Measurements from ENCODE around the gene ANKRD63. TPM values are rescaled to one million over a fixed set of nuclear protein-coding genes. Genes with fewer than 3 reads are reported as not detected.

ANKRD63 gene, protein sequence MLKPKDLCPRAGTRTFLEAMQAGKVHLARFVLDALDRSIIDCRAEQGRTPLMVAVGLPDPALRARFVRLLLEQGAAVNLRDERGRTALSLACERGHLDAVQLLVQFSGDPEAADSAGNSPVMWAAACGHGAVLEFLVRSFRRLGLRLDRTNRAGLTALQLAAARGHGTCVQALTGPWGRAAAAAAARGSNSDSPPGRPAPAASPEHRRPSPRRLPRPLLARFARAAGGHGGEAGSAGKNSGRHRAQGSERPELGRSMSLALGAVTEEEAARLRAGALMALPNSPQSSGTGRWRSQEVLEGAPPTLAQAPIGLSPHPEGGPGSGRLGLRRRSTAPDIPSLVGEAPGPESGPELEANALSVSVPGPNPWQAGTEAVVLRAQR
- not detected for total RNA-seq

DNA sequence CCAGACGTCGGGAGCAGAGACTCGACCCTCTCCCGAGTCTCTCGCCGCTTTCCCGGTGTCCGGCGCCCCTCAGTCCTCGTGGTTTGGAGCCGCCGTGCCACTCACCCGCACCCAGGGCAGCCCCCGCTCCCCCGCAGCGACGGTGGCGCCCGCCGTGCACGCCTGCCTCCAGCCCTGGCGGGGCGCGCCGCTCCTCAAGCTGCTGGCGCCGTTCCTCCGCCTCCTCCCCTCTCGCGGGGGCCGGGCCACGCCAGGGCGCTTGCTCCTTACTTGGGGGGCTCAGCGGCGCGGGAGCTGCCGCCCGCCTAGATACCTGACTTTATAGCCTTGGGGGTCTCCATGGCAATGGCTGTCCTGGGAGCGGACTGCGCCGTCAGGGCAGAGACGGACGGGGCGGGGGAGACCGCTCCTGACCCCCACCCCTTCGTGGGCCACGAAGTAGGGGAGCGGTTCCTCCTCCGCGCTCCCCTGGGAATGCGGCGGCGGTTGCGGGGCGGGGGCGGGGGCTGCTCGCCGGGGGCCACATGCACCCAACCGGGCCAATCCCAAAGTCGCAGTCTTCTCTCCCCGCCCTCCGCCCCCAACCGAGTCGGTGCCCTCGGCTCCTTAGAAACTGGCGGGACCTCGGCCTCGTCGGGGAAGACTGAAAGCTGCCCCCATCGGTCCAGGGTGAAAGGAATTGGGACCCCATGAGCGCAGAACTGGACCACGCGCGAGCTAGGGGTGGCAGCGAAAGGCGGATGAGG lies at the start of gene ANKRD63:
TSS of gene ANKRD63 (minus strand) at position 196 of the 746 bp plus-strand sequence. CDS start 478 bp downstream, outside the sequence.
- no peak for DNase-seq (ENCODE audit: low spot score in 2 of 2)
- peak within 1 kb of the TSS; percentile 12 for H3K4me3 ChIP-seq (ENCODE audit: low read depth, poor library complexity, severe bottlenecking)
- 4 to 10% methylated on average over 24 to 31 of the region's 76 CpGs for WGBS, 2 donors
- TF ChIP-seq POLR2A (IDR thresholded peaks at IDR 0.05), result no peak
- TF ChIP-seq, protein P1, sequence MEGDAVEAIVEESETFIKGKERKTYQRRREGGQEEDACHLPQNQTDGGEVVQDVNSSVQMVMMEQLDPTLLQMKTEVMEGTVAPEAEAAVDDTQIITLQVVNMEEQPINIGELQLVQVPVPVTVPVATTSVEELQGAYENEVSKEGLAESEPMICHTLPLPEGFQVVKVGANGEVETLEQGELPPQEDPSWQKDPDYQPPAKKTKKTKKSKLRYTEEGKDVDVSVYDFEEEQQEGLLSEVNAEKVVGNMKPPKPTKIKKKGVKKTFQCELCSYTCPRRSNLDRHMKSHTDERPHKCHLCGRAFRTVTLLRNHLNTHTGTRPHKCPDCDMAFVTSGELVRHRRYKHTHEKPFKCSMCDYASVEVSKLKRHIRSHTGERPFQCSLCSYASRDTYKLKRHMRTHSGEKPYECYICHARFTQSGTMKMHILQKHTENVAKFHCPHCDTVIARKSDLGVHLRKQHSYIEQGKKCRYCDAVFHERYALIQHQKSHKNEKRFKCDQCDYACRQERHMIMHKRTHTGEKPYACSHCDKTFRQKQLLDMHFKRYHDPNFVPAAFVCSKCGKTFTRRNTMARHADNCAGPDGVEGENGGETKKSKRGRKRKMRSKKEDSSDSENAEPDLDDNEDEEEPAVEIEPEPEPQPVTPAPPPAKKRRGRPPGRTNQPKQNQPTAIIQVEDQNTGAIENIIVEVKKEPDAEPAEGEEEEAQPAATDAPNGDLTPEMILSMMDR (IDR thresholded peaks at IDR 0.05), result no peak
- intact Hi-C loops (cut with DNase I; ENCODE audit: low total_unique reads), result loop anchor here (5.0 to 10.0 kb wide), 2 partner anchors 82 to 139 kb away; no protein-coding TSS in a partner anchor

DNA sequence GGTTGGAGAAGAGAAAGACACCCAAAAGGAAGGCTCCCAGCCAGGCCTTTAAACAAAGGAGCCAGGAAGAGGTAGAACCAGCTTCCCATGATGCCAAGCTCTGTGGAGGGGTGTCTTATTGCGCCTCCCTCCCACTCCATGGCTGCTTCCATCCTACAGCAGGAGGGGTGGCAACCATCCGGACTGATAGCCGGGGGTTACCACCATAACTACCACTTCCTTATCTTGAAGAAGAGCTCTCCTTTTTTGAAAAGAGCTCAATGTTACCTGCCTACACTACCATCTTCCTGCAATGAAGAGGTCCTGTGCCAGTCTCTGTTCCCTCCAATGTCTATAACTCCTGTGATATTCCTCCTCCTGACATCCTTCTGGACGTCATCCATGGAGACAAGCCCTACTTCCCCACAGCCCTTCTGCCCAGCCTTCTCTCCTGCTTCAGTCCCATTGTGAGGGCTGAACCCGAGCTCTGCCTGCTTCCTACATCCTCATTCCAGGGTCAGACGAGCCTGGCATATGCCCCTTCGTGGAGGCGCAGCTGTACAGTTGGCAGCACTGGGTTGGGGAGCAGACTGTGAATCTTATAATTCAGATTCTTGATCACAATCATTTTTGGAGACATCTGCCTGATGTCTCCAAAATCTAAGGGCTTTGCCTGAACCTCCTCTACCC lies 49.4 kb upstream of the ANKRD63 start:
- intact Hi-C loops (cut with DNase I; ENCODE audit: low total_unique reads), result no loop called here
- no peak for DNase-seq (ENCODE audit: low spot score in 2 of 2)
- no peak overlapping the region for H3K4me3 ChIP-seq (ENCODE audit: low read depth, poor library complexity, severe bottlenecking)
- TF ChIP-seq, protein P1 (IDR thresholded peaks at IDR 0.05), result no peak
- no peak for TF ChIP-seq POLR2A (IDR thresholded peaks at IDR 0.05)
- 68 to 70% methylated on average over 8 of the region's 8 CpGs for WGBS, 2 donors

DNA sequence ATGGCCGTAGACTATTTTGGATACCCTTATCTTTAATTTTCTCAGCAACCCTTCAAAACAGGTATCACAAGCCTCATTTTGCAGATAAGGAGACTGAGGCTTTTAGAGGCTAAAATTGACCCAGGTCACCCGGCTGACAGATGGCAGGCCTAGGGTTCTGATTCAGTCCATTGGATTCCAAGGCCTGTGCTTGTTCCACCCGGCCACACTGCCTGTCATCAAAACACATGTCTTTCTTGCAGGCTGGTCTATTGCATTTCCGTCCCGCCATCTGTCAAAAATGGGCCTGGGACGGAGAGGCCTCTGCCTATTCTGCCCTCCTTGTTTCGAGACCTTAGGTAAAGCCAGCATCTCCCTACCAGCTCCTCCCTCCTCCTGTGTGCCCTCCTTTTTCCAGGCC lies 48.8 kb upstream of the ANKRD63 start:
- WGBS, 2 donors, result 91 to 92% methylated on average over 7 of the region's 7 CpGs
- H3K4me3 ChIP-seq (ENCODE audit: low read depth, poor library complexity, severe bottlenecking), result no peak overlapping the region
- intact Hi-C loops (cut with DNase I; ENCODE audit: low total_unique reads), result no loop called here
- TF ChIP-seq, protein P1 (IDR thresholded peaks at IDR 0.05), result no peak
- TF ChIP-seq POLR2A (IDR thresholded peaks at IDR 0.05), result no peak
- DNase-seq (ENCODE audit: low spot score in 2 of 2), result no peak

DNA sequence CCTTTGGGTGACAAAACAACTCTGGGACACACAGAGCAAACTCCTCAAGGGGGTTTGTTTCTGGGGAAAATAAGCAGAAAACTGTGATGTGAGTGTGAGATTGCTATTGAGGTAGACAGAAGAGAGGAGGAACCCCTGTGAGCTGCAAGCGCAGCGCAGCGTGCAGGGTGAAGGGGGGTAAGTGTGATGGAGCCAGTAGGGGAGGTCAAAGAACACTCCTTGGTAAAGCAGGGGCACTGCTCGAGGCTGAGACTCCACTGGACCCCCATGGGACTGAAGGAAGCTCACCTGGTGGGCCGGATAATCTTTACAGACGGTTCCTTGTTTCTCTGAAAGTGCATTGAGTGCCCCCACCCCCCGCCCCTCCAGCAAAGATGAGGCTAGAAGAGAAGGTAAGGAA lies 48.2 kb upstream of the ANKRD63 start:
- TF ChIP-seq, protein P1 (IDR thresholded peaks at IDR 0.05), result no peak
- TF ChIP-seq POLR2A (IDR thresholded peaks at IDR 0.05), result no peak
- 84 to 90% methylated on average over 7 of the region's 7 CpGs for WGBS, 2 donors
- intact Hi-C loops (cut with DNase I; ENCODE audit: low total_unique reads), result no loop called here
- no peak overlapping the region for H3K4me3 ChIP-seq (ENCODE audit: low read depth, poor library complexity, severe bottlenecking)
- DNase-seq (ENCODE audit: low spot score in 2 of 2), result no peak

DNA sequence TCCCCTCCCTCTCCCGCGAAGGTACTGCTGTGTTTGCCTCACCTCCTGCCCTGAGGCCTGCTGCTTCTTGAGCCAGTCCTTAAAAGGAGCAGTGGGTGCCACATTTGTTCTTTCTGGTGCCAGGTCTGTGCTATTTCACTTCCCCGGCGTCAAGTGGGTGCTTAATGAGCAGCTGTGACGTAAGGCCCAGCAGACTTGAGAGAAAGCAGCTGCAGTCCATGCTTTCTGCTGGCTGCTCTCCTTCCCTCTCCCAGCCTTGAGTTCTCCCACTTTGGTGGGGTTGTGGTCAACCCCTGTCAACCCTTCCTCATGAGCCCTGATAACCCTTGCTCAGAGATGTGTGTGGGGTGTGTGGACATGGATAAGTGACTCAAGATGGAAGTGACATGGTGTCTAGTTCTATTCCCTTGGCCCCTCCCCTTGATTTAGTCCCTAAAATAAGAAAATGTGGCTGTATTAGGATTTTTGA lies 47.5 kb upstream of the ANKRD63 start:
- H3K4me3 ChIP-seq (ENCODE audit: low read depth, poor library complexity, severe bottlenecking), result no peak overlapping the region
- no peak for DNase-seq (ENCODE audit: low spot score in 2 of 2)
- WGBS, 2 donors, result 59 to 73% methylated on average over 5 of the region's 5 CpGs
- no peak for TF ChIP-seq POLR2A (IDR thresholded peaks at IDR 0.05)
- intact Hi-C loops (cut with DNase I; ENCODE audit: low total_unique reads), result no loop called here

DNA sequence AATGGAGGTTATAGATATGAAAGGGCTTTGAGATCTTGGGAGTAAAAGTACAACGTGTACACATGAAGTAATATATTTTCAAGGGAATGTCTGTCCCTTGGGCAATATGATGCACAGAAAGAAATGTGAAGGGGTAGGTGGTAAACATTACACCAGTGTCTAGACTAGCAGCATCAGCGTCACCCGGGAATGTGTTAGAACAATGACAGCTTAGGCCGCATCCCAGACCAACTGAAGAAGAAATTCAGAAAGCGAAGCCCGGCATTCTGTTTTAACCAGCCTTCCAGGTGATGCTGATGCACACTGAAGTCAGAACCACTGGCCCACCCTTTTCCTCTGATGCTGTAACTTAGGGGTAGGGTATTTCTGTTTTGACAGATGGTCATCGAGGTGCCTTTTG lies 46.9 kb upstream of the ANKRD63 start:
- no peak for DNase-seq (ENCODE audit: low spot score in 2 of 2)
- intact Hi-C loops (cut with DNase I; ENCODE audit: low total_unique reads), result no loop called here
- 86 to 92% methylated on average over 7 of the region's 7 CpGs for WGBS, 2 donors
- H3K4me3 ChIP-seq (ENCODE audit: low read depth, poor library complexity, severe bottlenecking), result no peak overlapping the region
- TF ChIP-seq POLR2A (IDR thresholded peaks at IDR 0.05), result no peak

All from lower leg skin (tissue), 4 donors.